IPS DF 19.7 (cell line): ENCODE measurements around the gene ANKRD13A.
"Not testable (repeated sequence)": the region's sequence is repeated elsewhere in the genome, so short reads cannot be mapped to it uniquely, and the experiment has no call there.

Source experiments
- DNase-seq: peaks from one replicate; pipeline ENCODE4 v3.0.0-alpha.2; 2013; ENCODE audit warnings: low read depth, low spot score

The ANKRD13A gene

GRCh38 chr12:110006115-110006514, 6.9 kb downstream of the ANKRD13A start:
- no peak for DNase-seq

DNA sequence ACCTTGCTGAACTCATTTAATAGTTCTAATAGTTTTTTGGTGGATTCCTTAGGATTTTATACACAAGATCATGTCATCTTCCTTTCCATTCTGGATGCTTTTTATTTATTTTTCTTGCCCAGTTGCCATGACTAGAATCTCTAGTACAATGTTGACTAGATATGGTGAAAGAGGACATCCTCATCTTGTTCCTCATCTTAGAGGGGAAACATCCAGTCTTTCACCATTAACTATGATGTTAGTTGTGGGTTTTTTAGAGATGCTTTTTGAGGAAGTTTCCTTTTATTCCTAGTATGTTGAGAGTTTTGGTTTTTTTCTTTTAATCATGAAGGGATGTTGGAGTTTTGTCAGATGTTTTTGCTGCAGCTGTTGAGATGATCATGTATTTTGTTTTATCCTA, 8.7 kb downstream of the ANKRD13A start:
- no peak for DNase-seq

GRCh38 chr12:110008681-110009398, 9.6 kb downstream of the ANKRD13A start:
- DNase-seq = not testable (repeated sequence)

DNA sequence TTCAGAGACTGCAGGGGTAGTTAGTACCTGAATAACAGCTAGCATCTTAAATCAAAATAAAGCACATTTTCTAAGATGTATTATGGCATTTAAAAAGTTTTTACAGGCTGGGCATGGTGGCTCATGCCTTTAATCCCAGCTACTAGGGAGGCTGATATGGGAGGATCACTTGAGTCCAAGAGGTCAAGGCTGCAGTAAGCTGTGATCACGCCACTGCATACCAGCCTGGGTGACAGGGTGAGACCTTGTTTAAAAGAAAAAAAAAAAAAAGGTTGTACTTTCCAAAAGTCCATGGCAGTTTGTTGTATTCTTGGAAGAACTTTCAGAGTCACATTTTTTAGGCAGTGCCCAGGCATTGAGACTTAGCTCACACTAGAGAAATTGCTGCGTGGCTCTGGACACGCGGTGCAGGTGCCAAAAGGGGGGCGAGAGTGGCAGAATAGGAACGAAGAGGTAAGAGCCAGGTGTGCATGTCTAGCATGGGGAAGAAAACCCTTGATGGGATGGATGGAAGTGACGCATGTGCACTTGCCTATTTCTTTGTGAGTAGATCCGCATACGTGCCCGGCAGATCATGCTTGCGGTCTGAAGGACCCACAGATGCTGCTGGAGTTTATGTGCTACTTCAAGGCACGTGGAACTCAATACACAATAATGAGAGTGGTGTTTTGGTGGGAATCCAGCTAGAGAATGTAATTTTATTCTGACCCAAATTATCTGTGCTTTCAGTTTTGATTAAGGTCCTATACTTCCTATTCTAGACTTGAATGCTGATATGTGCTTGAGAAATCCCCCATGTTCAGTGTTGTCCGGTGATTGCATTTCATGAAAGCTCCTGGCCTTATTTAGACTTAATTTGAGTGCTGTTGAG, 11.9 kb downstream of the ANKRD13A start:
- no peak for DNase-seq

- DNase-seq = no peak
Observed at GRCh38 chr12:110012137-110012536, 12.9 kb downstream of the ANKRD13A start.

- no peak for DNase-seq
Observed at GRCh38 chr12:110012659-110013058, 13.4 kb downstream of the ANKRD13A start.

- no peak for DNase-seq
Observed at GRCh38 chr12:110015132-110015531, 15.9 kb downstream of the ANKRD13A start.

GRCh38 chr12:110020956-110021355, 21.7 kb downstream of the ANKRD13A start:
- DNase-seq = no peak

- DNase-seq = no peak
Observed at GRCh38 chr12:110023059-110023980, 24.1 kb downstream of the ANKRD13A start.

GRCh38 chr12:110024051-110024450, 24.8 kb downstream of the ANKRD13A start:
- no peak for DNase-seq

DNA sequence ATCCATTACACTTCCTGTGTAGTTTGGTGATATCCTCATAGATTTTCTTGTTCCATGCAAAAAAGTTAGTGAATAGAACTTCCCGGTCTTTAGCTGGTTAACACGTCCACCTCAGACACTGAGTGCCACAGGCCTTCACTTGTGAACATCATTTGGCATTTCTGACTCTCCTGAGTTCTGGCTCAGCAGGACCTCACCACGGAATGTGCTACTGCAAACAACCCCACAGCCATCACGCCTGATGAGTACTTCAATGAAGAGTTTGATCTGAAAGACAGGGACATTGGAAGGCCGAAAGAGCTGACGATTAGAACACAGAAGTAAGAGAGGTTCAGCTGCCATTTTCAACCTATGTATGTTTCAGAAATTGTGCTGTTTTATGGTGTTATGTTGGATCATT, 29.1 kb downstream of the ANKRD13A start:
- no peak for DNase-seq

DNA sequence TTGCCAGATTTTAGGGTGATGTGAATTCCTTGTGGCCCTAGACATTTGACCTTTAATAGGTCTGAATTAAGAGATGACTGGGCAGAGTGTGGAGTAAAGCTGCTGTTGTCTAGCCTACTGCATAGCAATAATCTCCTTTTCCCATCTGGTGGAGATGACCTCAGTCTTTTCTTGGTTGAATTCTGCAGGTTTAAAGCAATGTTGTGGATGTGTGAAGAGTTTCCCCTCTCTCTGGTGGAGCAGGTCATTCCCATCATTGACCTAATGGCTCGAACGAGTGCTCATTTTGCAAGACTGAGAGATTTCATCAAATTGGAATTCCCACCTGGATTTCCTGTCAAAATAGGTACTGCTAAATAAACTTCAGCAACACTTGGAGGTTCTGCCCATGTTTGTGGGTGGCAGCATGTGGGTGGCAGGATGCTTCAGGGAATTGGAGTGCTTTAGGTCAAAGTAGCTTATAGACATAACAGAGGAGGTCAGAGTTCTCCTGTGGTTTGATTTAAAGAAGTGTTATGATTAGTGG, 30.1 kb downstream of the ANKRD13A start:
- DNase-seq = no peak

DNA sequence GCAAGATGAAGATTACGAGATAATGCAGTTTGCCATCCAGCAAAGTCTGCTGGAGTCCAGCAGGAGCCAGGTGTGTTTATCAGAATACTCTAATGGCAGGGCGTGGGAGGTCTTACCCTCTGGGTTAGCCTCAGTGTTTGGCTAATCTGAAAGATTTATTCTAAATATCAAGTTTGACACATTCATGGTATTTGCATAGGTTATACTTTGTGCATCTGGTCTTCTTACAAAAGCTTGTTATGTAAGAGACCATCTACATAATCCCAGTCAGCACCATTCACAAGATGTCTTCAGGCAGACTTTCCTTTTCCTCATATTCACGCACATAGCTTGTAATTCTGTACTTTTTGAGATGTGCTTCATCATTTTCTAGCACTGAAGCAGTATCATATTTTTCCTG, 34.7 kb downstream of the ANKRD13A start:
- DNase-seq = no peak

DNA sequence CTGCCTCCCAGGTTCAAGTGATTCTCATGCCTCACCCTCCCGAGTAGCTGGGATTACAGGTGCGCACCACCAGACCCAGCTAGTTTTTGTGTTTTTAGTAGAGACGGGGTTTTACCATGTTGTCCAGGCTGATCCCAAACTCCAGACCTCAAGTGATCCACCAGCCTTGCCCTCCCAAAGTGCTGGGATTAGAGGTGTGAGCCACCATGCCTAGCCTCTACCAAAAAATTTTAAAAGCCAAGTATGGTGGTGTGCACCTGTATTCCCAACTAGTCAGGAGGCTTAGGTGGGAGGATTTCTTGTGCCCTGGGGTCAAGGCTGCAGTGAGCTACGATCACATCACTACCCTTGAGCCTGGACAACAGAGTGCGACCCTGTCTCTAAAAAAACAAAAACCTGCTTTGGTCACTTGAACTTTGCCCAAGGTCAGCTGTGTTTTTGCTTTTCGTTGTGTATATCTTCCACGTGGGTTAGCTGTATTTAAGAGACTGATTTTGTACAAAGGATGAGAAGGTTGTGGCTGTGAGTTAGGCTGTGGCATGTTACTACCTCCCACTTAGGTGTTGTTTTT, 36.4 kb downstream of the ANKRD13A start:
- DNase-seq = no peak

GRCh38 chr12:110037315-110037714, 38.1 kb downstream of the ANKRD13A start:
- DNase-seq = no peak

GRCh38 chr12:110038741-110039084, 39.5 kb downstream of the ANKRD13A start:
- no peak for DNase-seq

- DNase-seq = no peak
Observed at GRCh38 chr12:110039085-110039807, 40.0 kb downstream of the ANKRD13A start.

GRCh38 chr12:110042264-110042663, 43.0 kb downstream of the ANKRD13A start:
- DNase-seq = no peak

GRCh38 chr12:110046451-110047187, 47.4 kb downstream of the ANKRD13A start:
- DNase-seq = no peak
